Thyroid gland (tissue), 4 donors: ENCODE results near the gene KRTAP10-10.

Source experiments
- CTCF ChIP-seq, 6 experiments: fragments of 200-600 bp in 3 of 6; fragments of 450-650 bp in 3 of 6; sonication (generic) in 3 of 6; IDR thresholded peaks; one replicate each; pipeline ENCODE4 v1.5.1; 2016 to 2019; ENCODE audit warnings: antibody characterized with exemption in 6 of 6, mild to moderate bottlenecking in 2 of 6, inconsistent platforms in 1 of 6, moderate library complexity in 1 of 6
- POLR2A ChIP-seq, 2 donors: fragments of 450-650 bp; IDR thresholded peaks; one replicate each; pipeline ENCODE4 v1.6.1; 2017; ENCODE audit warnings: antibody characterized with exemption in 2 of 2, mild to moderate bottlenecking in 2 of 2, moderate library complexity in 1 of 2

GRCh38 chr21:44611551-44611950 is 25.6 kb upstream of the KRTAP10-10 start:
- no peak for TF ChIP-seq POLR2A (IDR thresholded peaks at IDR 0.05)
- TF ChIP-seq CTCF (IDR thresholded peaks at IDR 0.05), result no peak
